Stimulated activated CD8-positive, alpha-beta memory T cell treated with anti-CD3 and anti-CD28 coated beads, Interleukin-12 subunit alpha, Interleukin-12 subunit beta, amount 100 ng/mL, for 24 hours (primary cell): Measurements from ENCODE around the gene FNDC3B.

Source experiments
- DNase-seq: peaks from one replicate; pipeline ENCODE4 v3.0.0-alpha.2; 2020; ENCODE audit errors: extremely low read depth

Gene FNDC3B

GRCh38 chr3:172073262-172073915 is 34.0 kb downstream of the FNDC3B start:
- DNase-seq = no peak

GRCh38 chr3:172074032-172074431 is 34.7 kb downstream of the FNDC3B start:
- no peak for DNase-seq

- DNase-seq = no peak
Measured at GRCh38 chr3:172074586-172074985, 35.2 kb downstream of the FNDC3B start.

DNA sequence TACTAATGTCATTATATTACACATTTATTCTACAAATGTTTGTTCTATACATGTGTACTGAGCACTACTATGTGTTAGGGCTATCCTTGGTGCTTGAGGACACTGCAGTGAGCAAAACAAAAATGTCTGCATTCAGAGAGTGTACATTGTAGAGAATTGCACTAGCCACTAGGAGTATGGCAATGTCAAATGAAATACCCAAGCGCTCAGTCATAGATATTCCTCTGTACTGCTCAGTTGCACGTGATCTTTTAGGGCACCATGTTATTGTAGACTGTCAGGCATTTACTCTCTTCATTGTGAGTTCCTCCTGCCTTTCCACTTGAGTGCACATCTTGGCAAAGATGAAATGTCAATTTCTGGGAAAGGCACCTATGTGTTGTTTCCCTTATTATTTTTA is 36.8 kb downstream of the FNDC3B start:
- no peak for DNase-seq

DNA sequence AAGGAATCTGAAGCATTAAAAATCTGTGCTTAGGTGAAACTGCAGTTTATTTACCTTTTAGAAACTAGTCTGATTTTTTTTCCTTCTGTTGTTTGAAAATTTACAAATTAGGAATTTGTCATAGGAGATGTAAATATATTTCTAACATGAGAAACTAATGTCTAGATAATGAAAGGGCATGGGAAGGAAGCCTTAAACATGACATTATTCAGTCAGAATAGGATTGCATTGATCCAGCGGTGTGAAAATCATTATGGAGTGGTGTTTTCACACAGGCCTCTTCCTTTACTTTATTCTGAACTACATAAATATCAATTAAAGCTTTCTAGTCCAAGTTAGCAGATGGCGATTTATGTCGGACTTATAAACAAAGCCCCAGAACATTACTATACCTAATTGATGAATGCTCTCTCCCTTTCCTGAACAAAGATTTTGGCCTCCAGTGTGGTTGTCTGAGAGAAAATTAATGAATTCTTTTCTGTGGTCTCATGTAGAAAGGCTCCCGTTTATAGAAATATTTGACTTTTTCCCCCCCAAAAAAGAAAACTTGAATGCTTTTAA is 37.9 kb downstream of the FNDC3B start:
- no peak for DNase-seq

- DNase-seq = no peak
Measured at GRCh38 chr3:172078244-172078643, 38.9 kb downstream of the FNDC3B start.

DNA sequence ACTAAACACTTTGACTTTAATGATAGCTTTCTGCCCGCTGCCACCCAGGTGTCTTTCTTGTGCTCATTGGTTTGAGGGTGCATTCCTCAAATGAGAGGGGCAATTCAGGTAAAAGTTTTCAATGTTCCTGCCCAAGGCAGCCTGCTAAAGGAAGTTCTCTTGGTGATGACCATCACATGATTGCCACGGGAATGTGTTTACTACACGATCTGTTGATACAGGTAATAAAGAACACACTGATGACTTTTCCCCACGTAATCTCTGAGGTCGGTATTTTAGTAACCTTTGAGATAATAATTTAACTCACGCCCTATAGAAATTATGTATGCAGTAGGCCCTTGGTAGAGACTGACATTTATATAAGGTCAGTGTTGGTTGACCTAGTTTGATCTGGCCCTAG is 39.3 kb downstream of the FNDC3B start:
- no peak for DNase-seq

DNA sequence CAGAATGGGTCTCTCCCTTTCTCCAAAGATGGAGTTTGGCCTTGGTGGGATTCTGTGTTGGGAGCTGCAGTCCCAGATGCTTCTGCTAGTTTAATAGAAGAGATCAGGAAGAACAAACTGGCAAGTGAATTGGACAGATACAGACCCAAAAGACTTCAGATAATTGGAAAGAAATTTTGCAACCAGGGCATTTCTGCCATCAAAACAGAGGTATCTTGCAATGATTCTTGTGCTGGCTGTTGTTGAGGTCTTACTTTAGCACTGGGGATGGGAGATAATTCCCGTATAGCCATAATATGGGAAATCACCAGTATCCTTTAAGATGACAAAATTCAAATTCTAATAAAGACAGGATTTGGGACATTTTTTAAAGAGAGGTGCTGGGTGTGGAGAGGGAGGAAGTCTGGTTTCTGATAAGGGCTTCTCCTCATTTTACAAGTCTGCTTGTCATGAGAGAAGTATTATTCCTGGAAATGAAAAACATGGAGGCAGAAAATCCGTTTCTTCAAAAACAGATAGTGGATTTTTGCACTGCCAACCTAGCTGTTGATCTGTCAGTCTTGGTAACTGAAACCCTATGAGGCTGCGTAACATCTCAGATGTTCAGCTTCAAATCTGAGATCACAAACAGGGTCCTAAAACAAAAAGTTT is 40.1 kb downstream of the FNDC3B start:
- no peak for DNase-seq

DNA sequence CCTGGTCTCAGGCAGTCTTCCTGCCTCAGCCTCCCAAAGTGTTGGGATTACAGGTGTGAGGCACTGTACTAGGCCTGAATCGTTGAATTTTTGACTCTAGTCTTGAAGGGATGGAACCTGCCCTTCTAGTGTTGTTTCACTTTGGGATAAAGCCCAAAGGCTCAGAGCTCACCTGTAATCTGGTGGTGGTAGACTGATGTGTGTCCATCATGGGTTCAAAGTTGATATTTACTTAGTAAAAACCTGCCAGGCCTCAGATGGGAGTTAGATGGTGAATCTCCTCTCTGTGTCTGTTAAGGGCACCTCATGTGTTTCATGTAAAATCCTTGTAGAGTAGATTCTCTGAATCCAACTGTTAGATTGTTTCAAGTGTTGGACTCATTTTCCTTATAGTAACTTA is 41.1 kb downstream of the FNDC3B start:
- no peak for DNase-seq

- no peak for DNase-seq
Measured at GRCh38 chr3:172082269-172082668, 42.9 kb downstream of the FNDC3B start.

DNA sequence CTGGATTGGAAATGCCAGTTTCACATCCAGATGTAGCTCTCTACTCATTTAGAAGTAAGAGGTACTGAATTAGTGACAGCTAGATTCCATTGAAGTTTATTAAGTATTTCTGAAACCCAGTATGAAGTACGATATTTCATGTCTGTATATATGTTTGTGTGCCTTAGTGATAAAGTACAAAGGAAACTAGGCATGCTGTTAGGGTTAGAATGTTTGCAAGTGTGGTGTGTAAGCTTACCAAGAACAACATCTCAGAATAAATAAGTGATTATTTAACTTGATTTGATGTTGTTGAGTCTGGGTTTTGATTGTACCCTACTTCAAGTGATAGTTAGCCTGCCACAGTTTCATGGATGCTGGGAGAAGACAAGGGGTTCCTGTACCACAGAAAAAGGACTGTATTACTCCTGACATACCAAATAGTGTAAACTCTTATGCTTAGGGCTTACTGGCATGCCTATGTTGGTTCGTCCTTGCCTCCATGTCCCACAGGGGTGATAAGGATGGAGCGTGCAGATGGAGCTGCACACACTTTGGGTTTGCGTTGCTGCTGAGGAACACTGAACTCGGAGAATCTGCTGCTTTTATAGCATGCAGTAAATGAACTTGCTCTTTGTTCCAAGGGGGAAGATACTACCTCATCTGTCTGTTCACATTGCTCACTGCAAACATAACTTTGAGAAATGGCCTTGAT is 43.6 kb downstream of the FNDC3B start:
- DNase-seq = no peak

DNA sequence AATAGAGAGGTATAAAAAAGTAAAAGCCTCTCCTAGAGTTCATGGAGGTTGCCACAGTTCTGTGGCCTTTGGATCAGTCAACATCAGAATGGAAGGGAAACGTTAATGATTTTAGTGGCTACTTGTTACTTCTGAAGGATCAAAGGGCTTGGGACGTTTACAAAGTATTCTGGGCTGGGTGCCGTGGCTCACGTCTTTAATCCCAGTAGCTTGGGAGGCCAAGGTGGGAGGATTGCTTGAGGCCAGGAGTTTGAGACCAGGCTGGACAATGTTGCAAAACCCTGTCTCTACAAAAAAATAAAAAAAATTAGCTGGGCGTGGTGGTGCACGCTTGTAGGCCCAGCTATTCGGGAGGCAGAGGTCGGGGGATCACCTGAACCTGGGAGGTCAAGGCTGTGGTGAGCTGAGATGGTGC is 44.6 kb downstream of the FNDC3B start:
- DNase-seq = no peak

DNA sequence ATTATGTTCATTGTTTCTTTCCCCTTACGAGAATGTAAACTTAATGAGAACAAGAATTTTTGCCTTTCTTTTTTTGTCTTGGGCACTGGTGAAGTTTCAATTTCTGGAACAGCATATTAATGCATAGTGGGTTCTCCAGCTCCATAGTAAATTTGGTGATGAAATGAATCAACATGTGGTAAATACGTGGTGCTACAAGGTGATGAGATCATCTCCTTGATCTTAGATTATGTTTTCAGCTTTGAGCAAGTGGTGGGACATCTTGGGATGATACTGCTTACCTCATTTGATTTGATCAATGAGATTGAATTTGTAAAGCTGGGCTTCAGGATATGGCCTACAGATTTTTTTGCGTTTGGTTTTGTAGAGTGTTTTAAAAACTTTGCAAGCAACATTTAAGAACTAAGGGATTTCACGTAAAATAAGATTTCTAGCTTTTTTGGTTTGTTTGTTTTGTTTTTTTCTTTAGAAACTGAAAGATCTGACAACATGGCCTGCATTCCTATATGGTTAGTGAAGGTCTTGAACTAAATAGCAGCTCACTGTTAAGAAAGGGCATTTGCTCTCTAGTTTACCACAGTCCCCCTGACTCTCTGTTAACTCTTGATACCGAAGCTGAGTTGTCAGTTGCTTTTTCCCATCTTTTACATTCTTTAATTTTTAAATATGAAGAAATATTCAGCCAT is 45.6 kb downstream of the FNDC3B start:
- DNase-seq = no peak

- no peak for DNase-seq
Measured at GRCh38 chr3:172085557-172085895, 46.1 kb downstream of the FNDC3B start.

DNA sequence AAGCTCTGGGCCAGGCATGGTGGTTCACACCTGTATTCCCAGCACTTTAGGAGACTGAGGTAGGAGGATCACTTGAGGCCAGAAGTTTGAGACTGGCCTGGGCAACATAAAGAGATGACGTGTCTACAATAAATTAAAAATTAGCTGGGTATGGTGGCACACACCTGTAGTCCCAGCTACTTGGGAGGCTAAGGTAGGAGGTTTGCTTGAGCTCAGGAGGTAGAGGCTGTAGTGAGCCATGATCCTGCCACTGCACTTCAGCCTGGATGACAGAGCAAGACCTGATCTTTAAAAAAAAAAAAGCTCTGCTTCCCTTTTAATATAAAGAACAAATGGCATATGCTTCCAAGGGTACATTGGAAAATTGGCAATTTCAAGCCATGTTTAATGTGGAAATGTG is 46.7 kb downstream of the FNDC3B start:
- no peak for DNase-seq

- DNase-seq = no peak
Measured at GRCh38 chr3:172087198-172087597, 47.8 kb downstream of the FNDC3B start.

GRCh38 chr3:172087602-172088580 is 48.5 kb downstream of the FNDC3B start:
- DNase-seq = no peak

DNA sequence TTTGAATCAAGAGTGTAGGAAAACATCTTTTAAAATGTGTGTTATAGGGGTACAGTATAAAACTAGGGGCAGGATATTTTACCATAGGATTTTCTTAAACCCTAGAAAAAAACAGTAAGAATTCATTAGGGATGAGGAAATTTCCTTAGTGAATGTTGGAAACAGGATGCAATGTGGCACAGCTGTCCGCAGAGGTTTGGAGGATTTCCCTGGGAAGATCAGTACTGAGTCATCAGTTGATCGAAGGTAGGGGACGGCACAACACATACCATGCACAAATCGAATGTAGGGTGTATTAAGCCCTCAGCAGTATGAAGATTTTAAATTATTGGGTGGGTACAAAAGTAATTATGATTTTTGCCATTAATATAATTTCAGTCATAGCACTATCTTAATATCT is 49.9 kb downstream of the FNDC3B start:
- DNase-seq = no peak

- DNase-seq = no peak
Measured at GRCh38 chr3:172090035-172090434, 50.7 kb downstream of the FNDC3B start.

DNA sequence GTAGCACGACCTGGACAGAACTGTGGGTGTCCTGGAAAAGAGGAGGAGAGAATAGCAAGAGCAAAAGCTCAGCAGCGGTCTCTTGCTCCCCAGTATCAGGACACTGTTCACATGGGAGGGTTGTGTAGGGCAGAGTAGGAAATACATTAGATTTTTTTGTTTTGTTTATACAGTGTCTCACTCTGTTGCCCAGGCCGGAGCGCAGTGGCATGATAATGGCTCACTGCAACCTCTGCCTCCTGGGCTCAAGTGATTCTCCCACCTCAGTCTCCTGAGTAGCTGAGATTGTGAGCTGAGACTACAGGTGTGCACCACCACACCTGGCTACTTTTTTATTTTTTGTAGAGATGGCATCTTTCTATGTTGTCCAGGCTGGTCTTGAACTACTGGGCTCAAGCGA is 53.3 kb downstream of the FNDC3B start:
- no peak for DNase-seq
